ENCODE results near the gene WDR76. TPM values are rescaled to one million over a fixed set of nuclear protein-coding genes. Genes with fewer than 3 reads are reported as not detected.
A peak's percentile ranks its signal among the peaks of the same experiment; 100 is the strongest.

WDR76 gene
- total RNA-seq, 3 donors from 2014 or later, result 4.1 to 9.1 (median 8.0) TPM

- TF ChIP-seq, protein P1, sequence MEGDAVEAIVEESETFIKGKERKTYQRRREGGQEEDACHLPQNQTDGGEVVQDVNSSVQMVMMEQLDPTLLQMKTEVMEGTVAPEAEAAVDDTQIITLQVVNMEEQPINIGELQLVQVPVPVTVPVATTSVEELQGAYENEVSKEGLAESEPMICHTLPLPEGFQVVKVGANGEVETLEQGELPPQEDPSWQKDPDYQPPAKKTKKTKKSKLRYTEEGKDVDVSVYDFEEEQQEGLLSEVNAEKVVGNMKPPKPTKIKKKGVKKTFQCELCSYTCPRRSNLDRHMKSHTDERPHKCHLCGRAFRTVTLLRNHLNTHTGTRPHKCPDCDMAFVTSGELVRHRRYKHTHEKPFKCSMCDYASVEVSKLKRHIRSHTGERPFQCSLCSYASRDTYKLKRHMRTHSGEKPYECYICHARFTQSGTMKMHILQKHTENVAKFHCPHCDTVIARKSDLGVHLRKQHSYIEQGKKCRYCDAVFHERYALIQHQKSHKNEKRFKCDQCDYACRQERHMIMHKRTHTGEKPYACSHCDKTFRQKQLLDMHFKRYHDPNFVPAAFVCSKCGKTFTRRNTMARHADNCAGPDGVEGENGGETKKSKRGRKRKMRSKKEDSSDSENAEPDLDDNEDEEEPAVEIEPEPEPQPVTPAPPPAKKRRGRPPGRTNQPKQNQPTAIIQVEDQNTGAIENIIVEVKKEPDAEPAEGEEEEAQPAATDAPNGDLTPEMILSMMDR (IDR thresholded peaks at IDR 0.05), result no peak
- DNase-seq (no peak), ATAC-seq (no peak)
- Histone ChIP-seq H3K4me1 (ENCODE audit: low read depth) (no peaks in the 10 kb centered on the region), H3K4me3 (no peak overlapping the region), H3K9me3 (no peaks in the 10 kb centered on the region), H3K36me3 (ENCODE audit: low read depth) (no peaks in the 10 kb centered on the region)
- intact Hi-C loops (cut with DNase I, micrococcal nuclease), result no loop called here
These were observed 41.6 kb downstream of the WDR76 start for GRCh38 chr15:43868406-43868805.

DNA sequence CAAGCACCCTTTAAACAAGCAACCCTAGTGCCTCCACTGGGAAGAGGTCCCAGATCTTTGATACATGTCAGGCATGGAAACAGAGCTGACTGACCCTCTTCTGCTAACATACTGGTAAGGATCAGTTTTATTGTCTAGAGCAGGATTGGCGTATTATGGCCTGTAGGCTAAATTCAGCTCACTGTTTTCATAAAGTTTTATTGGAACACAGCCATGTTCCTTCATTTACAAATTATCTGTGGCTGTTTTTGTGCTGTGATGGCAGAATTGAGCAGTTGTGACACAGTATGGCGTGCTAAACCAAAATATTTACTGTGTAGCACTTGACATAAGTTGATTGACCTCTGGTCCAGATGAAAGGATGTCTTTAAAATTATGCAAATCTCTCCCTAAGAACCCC, 45.0 kb downstream of the WDR76 start:
- Histone ChIP-seq H3K4me1 (ENCODE audit: low read depth) (no peaks in the 10 kb centered on the region), H3K9me3 (no peaks in the 10 kb centered on the region), H3K36me3 (ENCODE audit: low read depth) (no peaks in the 10 kb centered on the region), H3K4me3 (no peak overlapping the region)
- TF ChIP-seq, protein P1 (IDR thresholded peaks at IDR 0.05), result no peak
- no peak for ATAC-seq
- intact Hi-C loops (cut with DNase I, micrococcal nuclease), result no loop called here
- no peak for DNase-seq

GRCh38 chr15:43872416-43873020, 45.7 kb downstream of the WDR76 start:
- DNase-seq, result peak in 1 of 3 donors; percentile 62
- no peak overlapping the region for H3K4me3 ChIP-seq
- ATAC-seq, result peak; percentile 65
- H3K9me3 ChIP-seq, result no peaks in the 10 kb centered on the region
- intact Hi-C loops (cut with DNase I, micrococcal nuclease), result no loop called here
- H3K36me3 ChIP-seq (ENCODE audit: low read depth), result no peaks in the 10 kb centered on the region
- H3K4me1 ChIP-seq (ENCODE audit: low read depth), result no peaks in the 10 kb centered on the region
- TF ChIP-seq, protein P1 (IDR thresholded peaks at IDR 0.05), result no peak

GRCh38 chr15:43873651-43874050, 46.8 kb downstream of the WDR76 start:
- TF ChIP-seq, protein P1 (IDR thresholded peaks at IDR 0.05), result no peak
- H3K4me1 ChIP-seq (ENCODE audit: low read depth), result no peaks in the 10 kb centered on the region
- no peaks in the 10 kb centered on the region for H3K9me3 ChIP-seq
- DNase-seq (no peak), ATAC-seq (no peak)
- intact Hi-C loops (cut with DNase I, micrococcal nuclease), result no loop called here
- H3K4me3 ChIP-seq, result no peak overlapping the region
- no peaks in the 10 kb centered on the region for H3K36me3 ChIP-seq (ENCODE audit: low read depth)

GRCh38 chr15:43876872-43877271, 50.1 kb downstream of the WDR76 start:
- DNase-seq, result no peak
- Histone ChIP-seq H3K9me3 (no peaks in the 10 kb centered on the region), H3K36me3 (ENCODE audit: low read depth) (no peaks in the 10 kb centered on the region), H3K4me3 (no peak overlapping the region), H3K4me1 (ENCODE audit: low read depth) (no peaks in the 10 kb centered on the region)
- ATAC-seq, result no peak
- intact Hi-C loops (cut with DNase I, micrococcal nuclease), result no loop called here
- TF ChIP-seq, protein P1 (IDR thresholded peaks at IDR 0.05), result no peak

DNA sequence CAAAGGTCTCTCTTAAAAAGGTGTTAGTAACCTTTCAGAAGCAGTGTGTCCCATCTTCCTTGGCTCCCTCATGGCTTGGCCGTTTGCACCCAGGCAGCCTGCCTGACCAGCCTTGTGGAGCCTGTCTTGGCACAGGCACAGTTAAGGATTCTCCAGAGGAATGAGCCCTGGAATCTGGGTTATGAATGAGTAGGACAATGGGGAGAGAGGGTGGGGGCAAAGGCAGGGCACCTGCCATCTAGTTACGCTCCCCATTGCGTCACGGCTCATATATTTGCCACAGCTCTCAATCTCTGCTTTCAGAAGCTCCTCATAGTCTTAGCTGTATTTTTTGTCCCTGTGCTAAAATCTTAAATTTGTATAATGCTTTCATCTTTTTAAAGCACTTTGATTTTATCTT, 50.6 kb downstream of the WDR76 start:
- ATAC-seq, result no peak
- intact Hi-C loops (cut with DNase I, micrococcal nuclease), result no loop called here

More for the DNA sequence above, 50.6 kb downstream of the WDR76 start:
- Histone ChIP-seq H3K36me3 (ENCODE audit: low read depth) (no peaks in the 10 kb centered on the region), H3K4me3 (no peak overlapping the region), H3K9me3 (no peaks in the 10 kb centered on the region), H3K4me1 (ENCODE audit: low read depth) (no peaks in the 10 kb centered on the region)
- no peak for DNase-seq
- TF ChIP-seq, protein P1 (IDR thresholded peaks at IDR 0.05), result no peak
